RWPE2 (cell line): ENCODE measurements around the gene ANKS1B.

Experiments
- ATAC-seq: fragments of 200-7000 bp; cut with Tn5 transposase; 3 replicates; pipeline ENCODE4 v1.9.1; 2021; ENCODE audit warnings: low read depth
- DNase-seq: peaks from one replicate; pipeline ENCODE4 v3.0.0-alpha.2; 2020; ENCODE audit warnings: low spot score
- H3K27ac ChIP-seq: fragments of 450-650 bp; 2 replicates; pipeline ENCODE4 v1.5.1; 2017; ENCODE audit warnings: mild to moderate bottlenecking; ENCODE audit not compliant: poor library complexity, severe bottlenecking
- H3K27me3 ChIP-seq: fragments of 250-450 bp; sonication (Bioruptor Pico); 2 replicates; pipeline ENCODE4 v1.5.1; 2021; ENCODE audit warnings: mild to moderate bottlenecking, moderate library complexity; ENCODE audit not compliant: insufficient read depth, poor library complexity, severe bottlenecking
- H3K36me3 ChIP-seq: fragments of 250-450 bp; sonication (Bioruptor Pico); 2 replicates; pipeline ENCODE4 v1.5.1; 2020; ENCODE audit warnings: low read depth, mild to moderate bottlenecking, moderate library complexity
- H3K4me1 ChIP-seq: fragments of 250-450 bp; sonication (Bioruptor Pico); 2 replicates; pipeline ENCODE4 v1.5.1; 2021; ENCODE audit warnings: mild to moderate bottlenecking, moderate library complexity; ENCODE audit not compliant: insufficient read depth, poor library complexity, severe bottlenecking
- H3K4me3 ChIP-seq: fragments of 250-450 bp; sonication (Bioruptor Pico); 2 replicates; pipeline ENCODE4 v1.5.1; 2021; ENCODE audit warnings: mild to moderate bottlenecking, moderate library complexity; ENCODE audit not compliant: severe bottlenecking
- H3K9me3 ChIP-seq: fragments of 250-450 bp; sonication (Bioruptor Pico); 2 replicates; pipeline ENCODE4 v1.5.1; 2021; ENCODE audit warnings: mild to moderate bottlenecking, moderate library complexity; ENCODE audit not compliant: severe bottlenecking
- CTCF ChIP-seq: fragments of 450-650 bp; IDR thresholded peaks from one replicate; pipeline ENCODE4 v1.5.1; 2017; ENCODE audit warnings: mild to moderate bottlenecking, moderate library complexity; ENCODE audit not compliant: poor library complexity, severe bottlenecking

Gene ANKS1B

GRCh38 chr12:99759444-99759843 is 225.3 kb downstream of the ANKS1B start:
- no peak for ATAC-seq

GRCh38 chr12:99758997-99759396 is 225.7 kb downstream of the ANKS1B start:
- Histone ChIP-seq H3K36me3 (no peaks in the 10 kb centered on the region), H3K4me1 (no peaks in the 10 kb centered on the region), H3K27ac (no peak overlapping the region), H3K4me3 (no peak overlapping the region), H3K27me3 (no peaks in the 10 kb centered on the region), H3K9me3 (peaks cover 2% of the 10 kb centered on the region)
- ATAC-seq (no peak), DNase-seq (no peak)
- no peak for TF ChIP-seq CTCF

More at GRCh38 chr12:99759444-99759843, 225.3 kb downstream of the ANKS1B start:
- H3K4me3 ChIP-seq = no peak overlapping the region
- H3K4me1 ChIP-seq = no peaks in the 10 kb centered on the region
- H3K27ac ChIP-seq = no peak overlapping the region
- H3K9me3 ChIP-seq = peaks cover 2% of the 10 kb centered on the region
- no peak for DNase-seq
- H3K36me3 ChIP-seq = no peaks in the 10 kb centered on the region
- H3K27me3 ChIP-seq = no peaks in the 10 kb centered on the region
- no peak for TF ChIP-seq CTCF

GRCh38 chr12:99752740-99753139 is 232.0 kb downstream of the ANKS1B start:
- H3K36me3 ChIP-seq = no peaks in the 10 kb centered on the region
- ATAC-seq (peak; percentile 33; the same call in 1 of the 3 replicates), DNase-seq (no peak)
- no peak overlapping the region for H3K27ac ChIP-seq
- no peaks in the 10 kb centered on the region for H3K4me1 ChIP-seq
- TF ChIP-seq CTCF = no peak
- no peak overlapping the region for H3K4me3 ChIP-seq
- H3K9me3 ChIP-seq = peaks cover 4% of the 10 kb centered on the region
- H3K27me3 ChIP-seq = no peaks in the 10 kb centered on the region

GRCh38 chr12:99746538-99746937 is 238.2 kb downstream of the ANKS1B start:
- Histone ChIP-seq H3K9me3 (no peaks in the 10 kb centered on the region), H3K27ac (no peak overlapping the region), H3K4me1 (no peaks in the 10 kb centered on the region), H3K36me3 (no peaks in the 10 kb centered on the region), H3K4me3 (no peak overlapping the region), H3K27me3 (peaks cover 3% of the 10 kb centered on the region)
- no peak for DNase-seq
- no peak for TF ChIP-seq CTCF
- ATAC-seq = no peak

GRCh38 chr12:99745895-99746294 is 238.8 kb downstream of the ANKS1B start:
- Histone ChIP-seq H3K9me3 (no peaks in the 10 kb centered on the region), H3K36me3 (no peaks in the 10 kb centered on the region), H3K4me3 (no peak overlapping the region), H3K4me1 (no peaks in the 10 kb centered on the region), H3K27me3 (peaks cover 3% of the 10 kb centered on the region), H3K27ac (no peak overlapping the region)
- no peak for TF ChIP-seq CTCF
- DNase-seq (no peak), ATAC-seq (no peak)
